Ovary (tissue), 3 donors: ENCODE data around the gene SORCS2.

Experiments
- EP300 ChIP-seq: sonication (generic); formaldehyde crosslinking; IDR thresholded peaks from one replicate; pipeline ENCODE4 v1.6.1; 2017; ENCODE audit warnings: antibody characterized with exemption
- POLR2A ChIP-seq: fragments of 450-650 bp; IDR thresholded peaks from one replicate; pipeline ENCODE4 v1.6.1; 2017; ENCODE audit warnings: antibody characterized with exemption, mild to moderate bottlenecking, moderate library complexity
- TF ChIP-seq, protein P1 (sequence below), 3 donors: fragments of 450-650 bp in 2 of 3; fragments of 200-600 bp in 1 of 3; IDR thresholded peaks; one replicate each; pipeline versions ENCODE4 v1.5.1 to v1.8.0; 2016 to 2022; ENCODE audit warnings: antibody characterized with exemption in 3 of 3, mild to moderate bottlenecking in 1 of 3
- donor health status: DM: no; HTN: no; CAD: no.

DNA sequence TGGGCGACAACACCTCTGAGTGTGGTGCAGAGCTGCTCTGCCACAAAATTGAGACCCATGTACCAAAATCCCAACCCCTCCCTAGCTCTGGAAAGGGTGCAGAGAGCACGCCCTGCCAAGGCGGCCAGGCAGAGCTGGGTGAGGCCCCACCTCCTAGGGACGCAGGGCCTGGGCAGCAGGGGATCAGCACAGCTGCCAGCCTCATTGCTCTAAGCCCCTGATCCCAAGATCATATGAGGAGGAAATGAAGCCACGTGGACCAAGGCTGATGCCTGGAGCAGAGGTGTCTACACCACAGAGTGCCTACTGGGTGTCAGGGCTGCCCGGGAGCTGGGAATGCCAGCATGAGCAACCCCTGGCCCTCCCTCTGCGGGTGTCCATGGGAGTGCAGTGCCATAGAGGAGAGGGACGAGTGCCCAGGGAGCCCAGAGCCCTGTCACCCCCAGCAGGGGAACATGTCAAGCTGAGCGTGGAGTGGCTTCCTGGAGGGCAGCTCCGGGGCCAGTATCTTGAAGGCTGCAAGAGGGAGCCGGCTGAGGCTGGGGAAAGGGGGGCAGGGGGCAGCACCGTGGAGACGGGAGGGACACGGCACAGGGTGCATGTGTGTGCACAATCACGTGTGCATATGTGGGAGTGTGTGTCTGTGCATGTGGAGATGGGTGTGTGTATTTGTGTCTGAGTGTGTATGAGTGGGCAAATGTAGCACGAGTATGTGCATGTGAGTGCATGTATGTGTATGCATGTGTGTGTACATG lies 306.3 kb downstream of the SORCS2 start:
- TF ChIP-seq, protein P1, sequence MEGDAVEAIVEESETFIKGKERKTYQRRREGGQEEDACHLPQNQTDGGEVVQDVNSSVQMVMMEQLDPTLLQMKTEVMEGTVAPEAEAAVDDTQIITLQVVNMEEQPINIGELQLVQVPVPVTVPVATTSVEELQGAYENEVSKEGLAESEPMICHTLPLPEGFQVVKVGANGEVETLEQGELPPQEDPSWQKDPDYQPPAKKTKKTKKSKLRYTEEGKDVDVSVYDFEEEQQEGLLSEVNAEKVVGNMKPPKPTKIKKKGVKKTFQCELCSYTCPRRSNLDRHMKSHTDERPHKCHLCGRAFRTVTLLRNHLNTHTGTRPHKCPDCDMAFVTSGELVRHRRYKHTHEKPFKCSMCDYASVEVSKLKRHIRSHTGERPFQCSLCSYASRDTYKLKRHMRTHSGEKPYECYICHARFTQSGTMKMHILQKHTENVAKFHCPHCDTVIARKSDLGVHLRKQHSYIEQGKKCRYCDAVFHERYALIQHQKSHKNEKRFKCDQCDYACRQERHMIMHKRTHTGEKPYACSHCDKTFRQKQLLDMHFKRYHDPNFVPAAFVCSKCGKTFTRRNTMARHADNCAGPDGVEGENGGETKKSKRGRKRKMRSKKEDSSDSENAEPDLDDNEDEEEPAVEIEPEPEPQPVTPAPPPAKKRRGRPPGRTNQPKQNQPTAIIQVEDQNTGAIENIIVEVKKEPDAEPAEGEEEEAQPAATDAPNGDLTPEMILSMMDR (IDR thresholded peaks at IDR 0.05), result no peak
- no peak for TF ChIP-seq POLR2A
- no peak for TF ChIP-seq EP300
